T-cell (primary cell): ENCODE measurements around the gene CTXND1. TPM values are rescaled to one million over a fixed set of nuclear protein-coding genes. Genes with fewer than 3 reads are reported as not detected.
A peak's percentile ranks its signal among the peaks of the same experiment; 100 is the strongest.

Experiments
- ATAC-seq, 4 experiments: fragments of 200-7000 bp in 3 of 4; fragments of 150-1000 bp in 1 of 4; cut with Tn5 transposase; replicated peaks in 1 of 4; 1 replicate in 3 of 4; 2 replicates in 1 of 4; pipeline ENCODE4 v1.10.0; 2021; ENCODE audit warnings: moderate library complexity in 3 of 4, mild to moderate bottlenecking in 2 of 4, moderate number of reproducible peaks in 1 of 4
- CTCF ChIA-PET, 2 donors: fragments of 300-600 bp; sonication (Branson Sonifier 250); formaldehyde crosslinking; loops; one replicate each; lab custom pipeline; 2022; ENCODE audit warnings: antibody characterized with exemption in 2 of 2; lab: Charles Lee
- POLR2A ChIA-PET, 2 donors: fragments of 300-600 bp; sonication (Branson Sonifier 250); formaldehyde crosslinking; loops; one replicate each; lab custom pipeline; 2022; ENCODE audit warnings: antibody characterized with exemption in 2 of 2; lab: Charles Lee
- DNase-seq, 35 experiments: peaks; one replicate each; pipeline versions ENCODE4 v3.0.0 to v3.0.0-alpha.2; 2013 to 2023
- H3K27ac ChIP-seq: one replicate; pipeline ENCODE4 v1.5.1; 2013; ENCODE audit warnings: low read length
- H3K27me3 ChIP-seq, 2 experiments: replicated peaks in 1 of 2; 1 replicate in 1 of 2; 2 replicates in 1 of 2; pipeline versions ENCODE4 v1.6.1 to v1.7.0; 2013; ENCODE audit warnings: low read length in 1 of 2, mixed read lengths in 1 of 2; ENCODE audit not compliant: control insufficient read depth in 2 of 2, insufficient read depth in 2 of 2; ENCODE audit errors: extremely low read depth in 1 of 2
- H3K36me3 ChIP-seq, 2 donors: 1 replicate in 1 of 2; 2 replicates in 1 of 2; pipeline versions ENCODE4 v1.6.1 to v1.7.0; 2013; ENCODE audit warnings: low read length in 1 of 2; ENCODE audit not compliant: control insufficient read depth in 2 of 2, insufficient read depth in 1 of 2; ENCODE audit errors: extremely low read depth in 1 of 2
- H3K4me1 ChIP-seq, 2 experiments: 1 replicate in 1 of 2; 2 replicates in 1 of 2; pipeline versions ENCODE4 v1.6.1 to v1.7.0; 2013; ENCODE audit warnings: low read length in 2 of 2, mixed read lengths in 1 of 2; ENCODE audit not compliant: insufficient read depth in 2 of 2, control insufficient read depth in 1 of 2; ENCODE audit errors: extremely low read depth in 1 of 2
- H3K4me3 ChIP-seq, 2 donors: 1 replicate in 1 of 2; 2 replicates in 1 of 2; pipeline versions ENCODE4 v1.5.1 to v1.7.0; 2013; ENCODE audit warnings: mild to moderate bottlenecking in 2 of 2, low read length in 1 of 2, moderate library complexity in 1 of 2; ENCODE audit not compliant: control insufficient read depth in 1 of 2; ENCODE audit errors: extremely low read depth in 1 of 2
- H3K9me3 ChIP-seq: 2 replicates; pipeline ENCODE4 v1.7.0; 2013
- H3K27ac Mint-ChIP-seq, 2 donors: one replicate each; pipeline ENCODE4 v1.8.0; 2020 to 2021; ENCODE audit warnings: mild to moderate bottlenecking in 2 of 2, mixed read lengths in 2 of 2
- H3K27me3 Mint-ChIP-seq, 2 donors: one replicate each; pipeline ENCODE4 v1.8.0; 2021 to 2022; ENCODE audit warnings: mixed read lengths in 2 of 2
- H3K36me3 Mint-ChIP-seq: one replicate; pipeline ENCODE4 v1.8.0; 2021; ENCODE audit warnings: mixed read lengths
- H3K4me1 Mint-ChIP-seq, 3 donors: one replicate each; pipeline ENCODE4 v1.8.0; 2020 to 2022; ENCODE audit warnings: mixed read lengths in 3 of 3, mild to moderate bottlenecking in 1 of 3
- H3K4me3 Mint-ChIP-seq, 3 donors: one replicate each; pipeline ENCODE4 v1.8.0; 2020 to 2022; ENCODE audit warnings: mild to moderate bottlenecking in 3 of 3, mixed read lengths in 3 of 3, moderate library complexity in 3 of 3
- H3K9me3 Mint-ChIP-seq, 3 donors: one replicate each; pipeline ENCODE4 v1.8.0; 2020 to 2022; ENCODE audit warnings: mixed read lengths in 3 of 3
- WGBS: methylation state at CpG from one replicate; pipeline ENCODE4 v1.1.5; 2013; ENCODE audit warnings: missing lambda C conversion rate; ENCODE audit not compliant: insufficient coverage; 5-methylcytosine and 5-hydroxymethylcytosine counted together
- total RNA-seq, 35 experiments: library from RNA in 6 of 35; stranded (reverse) in 6 of 35; fragments of 120-200 nt in 1 of 35; gene quantifications; one replicate each; pipeline versions ENCODE4 v1.2.1 to v1.2.4 and lab custom pipeline; 2013 to 2026

CTXND1 gene
- total RNA-seq, 5 donors from 2014 or later (not counting 1 experiment from before 2014, with no cell fraction given), result not detected

DNA sequence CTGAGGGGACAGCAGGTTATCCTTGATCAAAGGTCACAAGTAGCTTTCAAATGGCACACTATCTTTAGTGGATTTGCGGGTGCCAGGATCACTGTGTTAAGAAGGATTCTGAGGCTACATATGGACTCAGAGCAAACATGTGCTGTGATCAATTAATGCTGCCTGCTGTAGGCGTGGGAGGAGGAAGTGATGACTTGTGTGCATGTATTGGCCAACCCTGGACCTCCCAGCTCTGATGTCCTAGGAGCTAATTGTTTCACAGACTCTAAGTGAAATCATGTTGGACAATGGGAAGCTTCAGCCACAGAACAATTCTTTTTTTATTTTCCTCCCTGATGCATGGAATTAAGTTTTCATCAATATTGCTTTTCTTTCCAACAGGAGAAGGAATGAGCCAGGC lies 74.9 kb downstream of the CTXND1 start:
- Mint-ChIP-seq H3K9me3 (no peaks in the 10 kb centered on the region), H3K4me3 (no peak overlapping the region), H3K4me1 (no peaks in the 10 kb centered on the region), H3K27ac (no peak overlapping the region), H3K27me3 (no peaks in the 10 kb centered on the region), H3K36me3 (peaks cover 22% of the 10 kb centered on the region)
- Histone ChIP-seq H3K9me3 (no peaks in the 10 kb centered on the region), H3K4me3 (no peak overlapping the region), H3K36me3 (peaks cover 2 to 5% of the 10 kb centered on the region in 2 donors), H3K4me1 (peaks cover 0 to 2% of the 10 kb centered on the region in 2 experiments), H3K27ac (no peak overlapping the region), H3K27me3 (no peaks in the 10 kb centered on the region)
- ATAC-seq (no peak), DNase-seq (no peak)
- ChIA-PET POLR2A (no interaction called here), CTCF (no interaction called here)
- 80% methylated on average over 1 of the region's 2 CpGs for WGBS

DNA sequence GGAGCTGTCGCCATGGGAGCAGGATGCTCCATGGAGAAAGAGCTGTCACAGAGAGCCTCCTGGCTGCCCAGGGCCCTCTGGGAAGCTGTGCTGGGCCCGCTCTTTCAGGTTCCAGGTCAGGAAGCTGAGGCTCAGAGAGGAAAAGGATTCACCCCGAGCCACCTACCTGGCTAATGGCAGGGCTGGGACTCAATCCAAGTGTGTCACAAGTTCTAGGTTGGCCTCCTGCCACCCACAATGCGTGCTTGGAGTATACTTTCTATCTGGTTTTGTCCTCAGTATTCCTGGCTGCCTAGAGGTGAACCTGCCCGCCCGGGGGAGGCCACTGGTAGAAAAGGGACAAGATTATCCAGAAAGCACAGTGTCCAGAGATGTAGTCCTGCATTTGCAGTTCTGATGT lies 75.6 kb downstream of the CTXND1 start:
- Histone ChIP-seq H3K36me3 (peaks cover 2 to 5% of the 10 kb centered on the region in 2 donors), H3K4me1 (peaks cover 0 to 2% of the 10 kb centered on the region in 2 experiments), H3K4me3 (no peak overlapping the region), H3K27ac (no peak overlapping the region), H3K27me3 (no peaks in the 10 kb centered on the region), H3K9me3 (no peaks in the 10 kb centered on the region)
- no peak overlapping the region for H3K27ac Mint-ChIP-seq
- ATAC-seq (no peak), DNase-seq (no peak)
- ChIA-PET POLR2A (interaction anchor here in 1 of 2 donors (0.7 kb wide), 1 partner anchor 1208 kb away, joined by 4 read pairs; no protein-coding TSS in a partner anchor), CTCF (no interaction called here)
- no peak overlapping the region for H3K4me3 Mint-ChIP-seq
- peaks cover 23% of the 10 kb centered on the region for H3K36me3 Mint-ChIP-seq
- 97% methylated on average over 6 of the region's 6 CpGs for WGBS
- H3K4me1 Mint-ChIP-seq, result no peaks in the 10 kb centered on the region
- no peaks in the 10 kb centered on the region for H3K27me3 Mint-ChIP-seq
- no peaks in the 10 kb centered on the region for H3K9me3 Mint-ChIP-seq

DNA sequence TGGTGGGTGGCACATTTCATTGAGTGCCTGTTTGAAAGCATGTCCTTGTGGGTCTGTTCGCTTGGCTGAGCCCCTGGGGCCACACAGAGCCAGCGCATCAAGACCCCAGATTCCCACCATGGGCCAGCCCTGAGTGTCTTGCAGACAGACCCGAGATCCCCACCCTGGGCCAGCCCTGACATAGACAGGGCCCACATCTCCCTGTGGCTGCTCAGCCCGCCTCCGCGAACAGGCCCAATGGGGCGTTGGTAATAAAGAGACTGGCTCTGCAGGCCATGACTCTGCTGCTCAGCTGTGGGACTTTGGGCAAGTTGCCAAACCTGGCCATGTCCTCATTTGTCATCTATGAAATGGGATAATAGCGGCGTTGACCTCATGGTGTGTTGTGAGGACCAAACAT lies 76.6 kb downstream of the CTXND1 start:
- 95% methylated on average over 6 of the region's 9 CpGs for WGBS
- Mint-ChIP-seq H3K4me3 (no peak overlapping the region), H3K27ac (no peak overlapping the region), H3K9me3 (no peaks in the 10 kb centered on the region), H3K4me1 (no peaks in the 10 kb centered on the region), H3K27me3 (no peaks in the 10 kb centered on the region), H3K36me3 (peaks cover 19% of the 10 kb centered on the region)
- POLR2A ChIA-PET, result no interaction called here
- Histone ChIP-seq H3K4me3 (no peak overlapping the region), H3K27ac (no peak overlapping the region), H3K9me3 (no peaks in the 10 kb centered on the region), H3K4me1 (peaks cover 0 to 2% of the 10 kb centered on the region in 2 experiments), H3K36me3 (peaks cover 2 to 4% of the 10 kb centered on the region in 2 donors), H3K27me3 (no peaks in the 10 kb centered on the region)
- no peak for ATAC-seq
- DNase-seq, result no peak
- CTCF ChIA-PET, result interaction anchor here (0.7 to 1.6 kb wide), 3 partner anchors 241 to 836 kb away, joined by 3 to 5 read pairs (median 3); no protein-coding TSS in a partner anchor

DNA sequence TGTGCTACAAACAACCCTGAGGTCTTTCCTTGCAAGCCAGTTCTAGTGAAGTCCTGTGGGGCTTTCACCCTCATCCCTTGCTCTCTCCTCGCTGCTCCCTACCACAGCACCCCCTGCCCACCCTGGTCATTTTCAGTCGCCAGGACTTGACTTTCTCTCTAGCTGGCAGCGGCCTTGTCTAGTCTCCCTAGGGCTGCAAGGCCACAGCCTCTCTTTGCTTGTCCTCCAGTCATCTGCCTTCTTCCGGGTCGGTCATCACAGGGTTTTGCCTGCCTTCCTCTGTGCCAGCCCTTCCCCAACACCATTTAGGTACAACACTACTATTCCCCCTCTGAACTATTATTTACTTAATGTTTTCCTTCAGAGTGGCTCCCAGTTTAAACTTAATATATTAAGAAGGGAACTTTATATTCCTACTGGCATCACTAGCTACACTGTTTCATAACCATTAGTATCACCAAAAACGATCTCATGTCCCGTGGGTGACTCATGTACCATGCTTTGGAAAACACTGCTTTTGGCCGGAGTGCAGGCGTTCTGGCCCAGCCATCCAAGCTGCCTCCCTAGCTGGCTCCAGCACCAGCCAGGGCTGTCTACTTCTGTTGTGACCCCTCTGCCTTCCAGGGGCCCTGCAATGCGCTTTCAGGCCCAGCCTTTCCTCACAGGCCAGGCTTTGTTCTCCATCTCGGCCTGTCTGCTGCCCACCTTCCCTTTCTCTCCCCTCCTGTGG lies 77.8 kb downstream of the CTXND1 start:
- H3K27ac Mint-ChIP-seq, result no peak overlapping the region
- POLR2A ChIA-PET, result no interaction called here
- H3K4me1 Mint-ChIP-seq, result no peaks in the 10 kb centered on the region

DNA sequence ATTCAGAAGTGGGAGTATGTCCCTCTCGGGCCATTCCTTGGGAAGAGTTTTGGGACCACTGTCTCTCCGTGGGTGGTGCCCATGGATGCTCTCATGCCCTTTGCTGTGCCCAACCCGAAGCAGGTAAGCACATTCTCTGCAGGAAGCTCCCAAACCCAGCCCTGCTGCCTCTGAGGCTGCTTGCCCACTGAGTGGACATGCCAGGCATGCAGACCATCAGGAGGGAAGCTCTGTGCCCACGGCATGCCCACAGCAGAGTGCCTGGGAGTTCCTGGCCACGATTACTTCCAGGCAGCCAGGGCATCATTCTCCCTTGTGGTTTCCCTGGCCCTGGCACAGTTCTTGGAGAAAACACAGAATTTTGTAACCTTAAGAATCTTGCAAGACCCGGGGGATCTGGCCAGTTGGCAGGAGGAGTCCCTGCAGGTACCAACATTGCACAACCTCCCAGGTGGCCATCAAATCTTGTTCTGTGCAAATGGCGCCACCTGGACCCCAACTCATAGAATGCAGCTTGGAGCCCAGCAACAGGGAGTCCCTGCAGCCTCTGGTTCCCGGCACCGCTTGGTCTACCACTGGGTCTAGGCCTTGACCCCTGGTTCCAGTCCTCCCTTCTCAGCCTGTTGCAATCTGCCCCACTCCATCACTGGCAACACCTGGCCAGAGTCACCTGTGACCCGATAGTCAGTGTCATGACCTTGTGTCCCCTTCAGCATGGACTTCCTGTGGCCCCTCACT lies 78.8 kb downstream of the CTXND1 start:
- no peak overlapping the region for H3K4me3 ChIP-seq
- 78% methylated on average over 10 of the region's 10 CpGs for WGBS
- no peaks in the 10 kb centered on the region for H3K4me1 Mint-ChIP-seq
- H3K27me3 Mint-ChIP-seq, result no peaks in the 10 kb centered on the region
- peaks cover 11% of the 10 kb centered on the region for H3K36me3 Mint-ChIP-seq
- ATAC-seq (peak; percentile 69 to 79 (median 75)), DNase-seq (peak; percentile 21 to 77 (median 59))
- H3K27ac ChIP-seq, result no peak overlapping the region
- H3K4me1 ChIP-seq, result peaks cover 0 to 2% of the 10 kb centered on the region in 2 experiments
- no peak overlapping the region for H3K4me3 Mint-ChIP-seq
- H3K36me3 ChIP-seq, result peaks cover 0 to 2% of the 10 kb centered on the region in 2 donors
- H3K27ac Mint-ChIP-seq, result no peak overlapping the region
- H3K9me3 Mint-ChIP-seq, result no peaks in the 10 kb centered on the region
- ChIA-PET CTCF (interaction anchor here (0.6 to 2.6 kb wide), 5 partner anchors 12 to 794 kb away, joined by 3 to 18 read pairs (median 3); no protein-coding TSS in a partner anchor), POLR2A (no interaction called here)
- no peaks in the 10 kb centered on the region for H3K27me3 ChIP-seq
- no peaks in the 10 kb centered on the region for H3K9me3 ChIP-seq

More for the DNA sequence above, 77.8 kb downstream of the CTXND1 start:
- Histone ChIP-seq H3K27ac (no peak overlapping the region), H3K9me3 (no peaks in the 10 kb centered on the region), H3K27me3 (no peaks in the 10 kb centered on the region), H3K36me3 (peaks cover 0 to 2% of the 10 kb centered on the region in 2 donors), H3K4me1 (peaks cover 0 to 2% of the 10 kb centered on the region in 2 experiments), H3K4me3 (no peak overlapping the region)
- Mint-ChIP-seq H3K4me3 (no peak overlapping the region), H3K27me3 (no peaks in the 10 kb centered on the region), H3K36me3 (peaks cover 16% of the 10 kb centered on the region), H3K9me3 (no peaks in the 10 kb centered on the region)
- CTCF ChIA-PET, result interaction anchor here (1.0 to 2.6 kb wide), 4 partner anchors 13 to 795 kb away, joined by 3 to 18 read pairs (median 4); no protein-coding TSS in a partner anchor
- WGBS, result 96% methylated on average over 9 of the region's 11 CpGs
- no peak for ATAC-seq
- DNase-seq, result no peak

DNA sequence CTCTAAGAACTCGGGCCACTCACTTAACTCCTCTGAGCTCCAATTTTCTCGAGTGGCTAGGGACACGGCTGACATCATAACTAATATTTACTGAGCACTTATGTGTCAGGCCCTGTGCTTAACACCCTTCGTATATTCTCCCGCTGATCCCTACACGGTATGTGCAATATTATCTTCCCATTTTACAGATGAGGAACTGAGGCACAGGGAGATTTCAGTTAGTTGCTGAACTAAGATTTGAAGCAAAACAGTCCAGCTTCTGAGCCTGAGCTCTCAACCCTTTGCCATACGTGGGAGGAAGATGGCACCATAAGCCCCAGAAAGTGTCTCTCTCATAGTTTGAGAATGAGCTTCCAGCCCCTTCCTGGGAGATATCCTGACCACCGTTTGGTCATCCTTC lies 79.6 kb downstream of the CTXND1 start:
- Mint-ChIP-seq H3K4me1 (no peaks in the 10 kb centered on the region), H3K9me3 (no peaks in the 10 kb centered on the region), H3K36me3 (peaks cover 11% of the 10 kb centered on the region), H3K4me3 (no peak overlapping the region), H3K27ac (no peak overlapping the region), H3K27me3 (no peaks in the 10 kb centered on the region)
- CTCF ChIA-PET, result interaction anchor here (1.2 to 2.6 kb wide), 2 partner anchors 791 kb away, joined by 6 to 18 read pairs; no protein-coding TSS in a partner anchor
- ATAC-seq, result no peak
- Histone ChIP-seq H3K27me3 (no peaks in the 10 kb centered on the region), H3K4me1 (peaks cover 0 to 2% of the 10 kb centered on the region in 2 experiments), H3K4me3 (no peak overlapping the region), H3K36me3 (peaks cover 0 to 2% of the 10 kb centered on the region in 2 donors), H3K9me3 (no peaks in the 10 kb centered on the region), H3K27ac (no peak overlapping the region)
- POLR2A ChIA-PET, result no interaction called here
- WGBS, result 73% methylated on average over 2 of the region's 8 CpGs
- no peak for DNase-seq
